SU-DHL-6 (cell line): ENCODE results near the gene MRPS18B.

Source experiments
- CTCF ChIP-seq: fragments of 200-600 bp; sonication (generic); IDR thresholded peaks from one replicate; pipeline ENCODE4 v1.5.1; 2017; ENCODE audit warnings: antibody characterized with exemption, mild to moderate bottlenecking, low read length, moderate library complexity; ENCODE audit not compliant: insufficient read depth, poor library complexity, severe bottlenecking
- EZH2phosphoT487 ChIP-seq: fragments of 200-600 bp; sonication (generic), shearing (Covaris generic); conservative IDR thresholded peaks from 2 replicates; pipeline ENCODE4 v1.6.1; 2018; ENCODE audit warnings: mild to moderate bottlenecking, antibody characterized with exemption, low read length, moderate library complexity, mixed read lengths

GRCh38 chr6:30657454-30657853, 39.8 kb downstream of the MRPS18B start:
- TF ChIP-seq CTCF (no peak), EZH2phosphoT487 (no peak)
